HG03432 (cell line): ENCODE results near the gene THBS2.

ENCODE experiments used
- ATAC-seq: cut with Tn5 transposase; IDR thresholded peaks from one replicate; pipeline ENCODE4 v1.9.1; 2021; ENCODE audit warnings: mild to moderate bottlenecking, moderate library complexity; ENCODE audit not compliant: unreplicated experiment

THBS2 gene

DNA sequence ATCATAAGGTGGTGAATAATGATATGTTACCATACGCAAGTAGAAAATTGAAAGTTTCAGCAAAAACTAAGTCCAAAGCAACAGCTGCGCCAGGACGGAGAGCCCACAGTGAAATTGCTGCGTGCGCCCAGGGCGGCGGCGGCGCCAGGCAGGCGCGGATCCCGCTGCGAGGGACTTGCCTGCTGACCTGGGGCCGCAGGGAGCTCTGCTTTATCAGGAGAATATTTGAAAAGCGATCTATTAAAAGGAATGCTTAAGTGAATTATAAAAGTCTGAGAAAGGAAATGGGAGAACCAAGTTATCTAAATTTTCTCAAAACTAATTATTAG is 85.4 kb downstream of the THBS2 start:
- no peak for ATAC-seq

DNA sequence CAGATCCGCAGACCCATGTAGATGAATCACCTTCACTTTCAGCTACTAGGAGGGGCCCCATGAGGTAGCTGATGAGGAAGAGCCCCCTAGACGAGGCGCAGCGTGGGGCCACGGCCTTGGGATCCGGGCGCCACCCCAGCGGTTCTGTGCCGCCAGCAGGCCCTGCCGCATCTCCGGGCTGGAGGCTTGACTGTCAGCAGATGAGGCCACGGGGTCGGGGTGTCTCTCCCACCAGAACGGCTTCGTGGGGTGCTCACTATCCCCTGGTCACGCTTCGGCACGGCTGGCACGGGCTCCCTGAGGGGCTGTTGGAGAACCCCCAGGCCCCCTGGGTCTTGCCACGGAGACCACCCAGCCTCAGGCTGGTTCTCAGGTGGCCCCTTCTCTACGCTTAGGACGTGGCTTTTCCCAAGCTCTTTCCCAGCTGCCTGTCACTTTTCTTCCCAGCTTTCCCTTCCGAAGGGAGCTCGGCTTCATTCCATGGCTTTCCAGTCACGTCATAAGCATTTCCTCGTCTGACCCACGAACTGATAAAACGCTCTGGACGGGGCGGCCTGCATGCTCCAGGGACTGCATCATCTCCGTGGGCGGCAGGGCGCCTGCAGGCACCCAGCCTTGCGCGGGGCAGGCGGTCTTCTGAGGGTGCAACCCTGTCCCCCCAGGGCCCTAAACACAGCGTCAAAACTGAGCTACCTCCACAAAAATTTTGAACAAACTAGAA is 85.9 kb downstream of the THBS2 start:
- no peak for ATAC-seq

DNA sequence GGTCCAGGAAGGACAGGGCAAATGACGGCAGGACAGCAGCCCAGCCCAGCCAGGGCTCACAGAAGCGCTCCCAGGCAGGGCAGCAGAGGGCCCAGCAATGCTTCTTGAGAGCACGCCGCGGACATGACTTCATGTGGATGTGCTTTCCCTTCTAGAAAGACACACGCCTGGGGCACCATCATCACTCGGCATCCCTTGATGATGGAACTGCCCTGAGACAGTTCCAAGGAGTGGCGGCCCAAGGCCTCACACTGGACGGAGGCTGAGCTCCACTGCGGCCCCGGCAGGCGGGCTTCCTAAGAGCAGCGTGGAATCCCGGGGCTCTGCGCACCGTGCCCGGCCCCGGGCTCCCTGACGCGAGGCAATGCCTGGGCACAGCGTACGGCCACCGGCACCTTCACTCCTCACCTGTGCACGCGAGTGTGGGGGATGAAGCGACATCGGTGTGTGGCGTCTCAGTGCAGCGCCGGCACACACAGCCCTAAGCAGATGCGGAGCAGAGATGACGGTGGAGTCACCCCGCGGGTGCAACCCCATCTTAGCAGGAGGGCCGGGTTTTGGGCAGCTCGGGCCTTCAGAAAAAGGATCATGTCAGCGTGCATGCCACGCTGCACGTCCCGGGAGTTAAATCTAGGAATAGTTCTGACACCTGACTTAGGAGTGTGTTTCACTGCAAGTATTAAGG is 86.6 kb downstream of the THBS2 start:
- no peak for ATAC-seq
